SJCRH30 (cell line): ENCODE measurements around the gene SUCLG2. TPM values are rescaled to one million over a fixed set of nuclear protein-coding genes. Genes with fewer than 3 reads are reported as not detected.

Experiments
- DNase-seq, 2 experiments: peaks; one replicate each; pipeline ENCODE4 v3.0.0-alpha.2; 2015 to 2020
- H3K27ac ChIP-seq: fragments of 250-450 bp; sonication (Bioruptor Pico); 2 replicates; pipeline ENCODE4 v1.5.1; 2020; ENCODE audit warnings: mild to moderate bottlenecking, moderate library complexity
- H3K27me3 ChIP-seq: fragments of 250-450 bp; sonication (Bioruptor Pico); 2 replicates; pipeline ENCODE4 v1.5.1; 2020; ENCODE audit warnings: mild to moderate bottlenecking, moderate library complexity
- H3K36me3 ChIP-seq: fragments of 250-450 bp; sonication (Bioruptor Pico); 2 replicates; pipeline ENCODE4 v1.5.1; 2020; ENCODE audit warnings: mild to moderate bottlenecking, moderate library complexity
- H3K4me1 ChIP-seq: fragments of 250-450 bp; sonication (Bioruptor Pico); 2 replicates; pipeline ENCODE4 v1.5.1; 2020; ENCODE audit warnings: mild to moderate bottlenecking, moderate library complexity
- H3K4me3 ChIP-seq: fragments of 250-450 bp; sonication (Bioruptor Pico); 2 replicates; pipeline ENCODE4 v1.5.1; 2020; ENCODE audit warnings: mild to moderate bottlenecking, moderate library complexity
- H3K9me3 ChIP-seq: fragments of 250-450 bp; sonication (Bioruptor Pico); replicated peaks from 2 replicates; pipeline ENCODE4 v1.5.1; 2020; ENCODE audit warnings: mild to moderate bottlenecking, moderate library complexity
- total RNA-seq: library from RNA; depleted of rRNA; stranded (reverse); fragments of >200 nt; shearing (Covaris generic); gene quantifications from 2 replicates; pipeline ENCODE4 v1.2.3, GENCODE V29; 2014; rRNA removed

SUCLG2 gene
- 13.9 and 15.2 TPM in 2 replicates for total RNA-seq

- Histone ChIP-seq H3K9me3 (no peaks in the 10 kb centered on the region), H3K4me3 (peak within 1 kb of the TSS; percentile 94), H3K27me3 (no peaks in the 10 kb centered on the region), H3K4me1 (no peaks in the 10 kb centered on the region), H3K27ac (peak within 1 kb of the TSS; percentile 95), H3K36me3 (no peaks in the 10 kb centered on the region)
- peak; percentile 76 to 81 for DNase-seq
Observed at GRCh38 chr3:67654099-67654843, at the start of gene SUCLG2. TSS of gene SUCLG2 (minus strand) at chr3:67654612. CDS start at chr3:67654586, 26 bp downstream.

- Histone ChIP-seq H3K9me3 (no peaks in the 10 kb centered on the region), H3K27me3 (no peaks in the 10 kb centered on the region), H3K4me3 (no peak overlapping the region), H3K27ac (no peak overlapping the region), H3K4me1 (no peaks in the 10 kb centered on the region), H3K36me3 (no peaks in the 10 kb centered on the region)
- DNase-seq = no peak
Observed at GRCh38 chr3:67700596-67700995, 46.2 kb upstream of the SUCLG2 start.

- H3K9me3 ChIP-seq = no peaks in the 10 kb centered on the region
- H3K27ac ChIP-seq = no peak overlapping the region
- H3K36me3 ChIP-seq = no peaks in the 10 kb centered on the region
- no peaks in the 10 kb centered on the region for H3K4me1 ChIP-seq
- no peak for DNase-seq
- no peaks in the 10 kb centered on the region for H3K27me3 ChIP-seq
- H3K4me3 ChIP-seq = no peak overlapping the region
Observed at GRCh38 chr3:67699882-67700281, 45.5 kb upstream of the SUCLG2 start.

GRCh38 chr3:67692621-67693020 lies 38.2 kb upstream of the SUCLG2 start:
- H3K9me3 ChIP-seq = no peaks in the 10 kb centered on the region
- no peak overlapping the region for H3K4me3 ChIP-seq
- no peak overlapping the region for H3K27ac ChIP-seq
- no peak for DNase-seq
- H3K4me1 ChIP-seq = no peaks in the 10 kb centered on the region
- no peaks in the 10 kb centered on the region for H3K27me3 ChIP-seq
- H3K36me3 ChIP-seq = no peaks in the 10 kb centered on the region

- DNase-seq = no peak
- H3K27me3 ChIP-seq = no peaks in the 10 kb centered on the region
- no peaks in the 10 kb centered on the region for H3K9me3 ChIP-seq
- H3K4me3 ChIP-seq = no peak overlapping the region
- H3K4me1 ChIP-seq = no peaks in the 10 kb centered on the region
- H3K36me3 ChIP-seq = no peaks in the 10 kb centered on the region
- no peak overlapping the region for H3K27ac ChIP-seq
Observed at GRCh38 chr3:67691926-67692325, 37.5 kb upstream of the SUCLG2 start.

- DNase-seq = no peak
- H3K9me3 ChIP-seq = no peaks in the 10 kb centered on the region
- no peaks in the 10 kb centered on the region for H3K4me1 ChIP-seq
- H3K27ac ChIP-seq = no peak overlapping the region
- no peaks in the 10 kb centered on the region for H3K27me3 ChIP-seq
- no peaks in the 10 kb centered on the region for H3K36me3 ChIP-seq
- H3K4me3 ChIP-seq = no peak overlapping the region
Observed at GRCh38 chr3:67691207-67691606, 36.8 kb upstream of the SUCLG2 start.

GRCh38 chr3:67689806-67690205 lies 35.4 kb upstream of the SUCLG2 start:
- Histone ChIP-seq H3K9me3 (no peaks in the 10 kb centered on the region), H3K4me3 (no peak overlapping the region), H3K4me1 (no peaks in the 10 kb centered on the region), H3K36me3 (no peaks in the 10 kb centered on the region), H3K27ac (no peak overlapping the region), H3K27me3 (no peaks in the 10 kb centered on the region)
- no peak for DNase-seq

GRCh38 chr3:67688231-67688630 lies 33.8 kb upstream of the SUCLG2 start:
- DNase-seq = no peak

GRCh38 chr3:67686069-67686468 lies 31.7 kb upstream of the SUCLG2 start:
- no peaks in the 10 kb centered on the region for H3K36me3 ChIP-seq

More at GRCh38 chr3:67688231-67688630, 33.8 kb upstream of the SUCLG2 start:
- Histone ChIP-seq H3K4me3 (no peak overlapping the region), H3K27me3 (no peaks in the 10 kb centered on the region), H3K27ac (no peak overlapping the region), H3K4me1 (no peaks in the 10 kb centered on the region), H3K36me3 (no peaks in the 10 kb centered on the region), H3K9me3 (no peaks in the 10 kb centered on the region)

GRCh38 chr3:67685499-67685898 lies 31.1 kb upstream of the SUCLG2 start:
- Histone ChIP-seq H3K4me1 (no peaks in the 10 kb centered on the region), H3K27ac (no peak overlapping the region), H3K36me3 (no peaks in the 10 kb centered on the region), H3K9me3 (no peaks in the 10 kb centered on the region), H3K27me3 (no peaks in the 10 kb centered on the region), H3K4me3 (no peak overlapping the region)
- DNase-seq = no peak

More at GRCh38 chr3:67686069-67686468, 31.7 kb upstream of the SUCLG2 start:
- Histone ChIP-seq H3K9me3 (no peaks in the 10 kb centered on the region), H3K4me1 (no peaks in the 10 kb centered on the region), H3K27me3 (no peaks in the 10 kb centered on the region), H3K27ac (no peak overlapping the region), H3K4me3 (no peak overlapping the region)
- DNase-seq = no peak

GRCh38 chr3:67684211-67684610 lies 29.8 kb upstream of the SUCLG2 start:
- H3K36me3 ChIP-seq = no peaks in the 10 kb centered on the region
- no peak overlapping the region for H3K27ac ChIP-seq
- no peaks in the 10 kb centered on the region for H3K4me1 ChIP-seq
- H3K9me3 ChIP-seq = no peaks in the 10 kb centered on the region
- no peaks in the 10 kb centered on the region for H3K27me3 ChIP-seq
- H3K4me3 ChIP-seq = no peak overlapping the region
- no peak for DNase-seq

- DNase-seq = no peak
- Histone ChIP-seq H3K4me3 (no peak overlapping the region), H3K27me3 (no peaks in the 10 kb centered on the region), H3K36me3 (no peaks in the 10 kb centered on the region), H3K4me1 (no peaks in the 10 kb centered on the region), H3K27ac (no peak overlapping the region), H3K9me3 (no peaks in the 10 kb centered on the region)
Observed at GRCh38 chr3:67683522-67683921, 29.1 kb upstream of the SUCLG2 start.

- Histone ChIP-seq H3K9me3 (no peaks in the 10 kb centered on the region), H3K36me3 (no peaks in the 10 kb centered on the region), H3K27ac (no peak overlapping the region), H3K4me1 (no peaks in the 10 kb centered on the region), H3K4me3 (no peak overlapping the region), H3K27me3 (no peaks in the 10 kb centered on the region)
- DNase-seq = no peak
Observed at GRCh38 chr3:67678665-67679064, 24.3 kb upstream of the SUCLG2 start.

GRCh38 chr3:67674055-67674454 lies 19.6 kb upstream of the SUCLG2 start:
- H3K4me1 ChIP-seq = no peaks in the 10 kb centered on the region
- H3K9me3 ChIP-seq = no peaks in the 10 kb centered on the region
- no peaks in the 10 kb centered on the region for H3K36me3 ChIP-seq
- H3K4me3 ChIP-seq = no peak overlapping the region
- no peak for DNase-seq
- H3K27me3 ChIP-seq = no peaks in the 10 kb centered on the region
- H3K27ac ChIP-seq = no peak overlapping the region

GRCh38 chr3:67662733-67663132 lies 8.3 kb upstream of the SUCLG2 start:
- no peak overlapping the region for H3K27ac ChIP-seq
- H3K9me3 ChIP-seq = no peaks in the 10 kb centered on the region
- no peaks in the 10 kb centered on the region for H3K27me3 ChIP-seq
- no peak for DNase-seq
- H3K36me3 ChIP-seq = no peaks in the 10 kb centered on the region
- no peak overlapping the region for H3K4me3 ChIP-seq
- H3K4me1 ChIP-seq = no peaks in the 10 kb centered on the region

- Histone ChIP-seq H3K27ac (no peak overlapping the region), H3K4me3 (no peak overlapping the region), H3K36me3 (no peaks in the 10 kb centered on the region), H3K9me3 (no peaks in the 10 kb centered on the region), H3K4me1 (no peaks in the 10 kb centered on the region), H3K27me3 (no peaks in the 10 kb centered on the region)
- no peak for DNase-seq
Observed at GRCh38 chr3:67661089-67661488, 6.7 kb upstream of the SUCLG2 start.
